ENCODE measurements around the gene PTH1R. TPM values are rescaled to one million over a fixed set of nuclear protein-coding genes. Genes with fewer than 3 reads are reported as not detected.

The PTH1R gene
- total RNA-seq, 1 experiment from 2014 or later: 1.0 TPM

- Histone ChIP-seq H2AK5ac (ENCODE audit: insufficient read length, low read length) (no peak overlapping the region), H2BK12ac (ENCODE audit: insufficient read length, low read depth, low read length) (no peak overlapping the region), H4K91ac (ENCODE audit: insufficient read length, low read depth, low read length) (no peak overlapping the region), H3K23me2 (ENCODE audit: insufficient read length, low read depth, low read length, poor library complexity, severe bottlenecking) (no peaks in the 10 kb centered on the region), H3K79me1 (ENCODE audit: insufficient read depth, low read depth, low read length, poor library complexity, severe bottlenecking) (no peaks in the 10 kb centered on the region), H3K9me3 (ENCODE audit: control insufficient read depth, low read depth, low read length) (no peaks in the 10 kb centered on the region), H3K4me1 (ENCODE audit: insufficient read depth, low read length) (no peaks in the 10 kb centered on the region), H3K18ac (ENCODE audit: insufficient read length, low read depth, low read length) (no peak overlapping the region), H3K27ac (ENCODE audit: insufficient read length, low read depth, low read length) (no peak overlapping the region), H3K27me3 (ENCODE audit: insufficient read depth, low read length) (no peaks in the 10 kb centered on the region), H4K20me1 (ENCODE audit: control insufficient read depth, insufficient read depth, insufficient read length) (no peaks in the 10 kb centered on the region), H3K56ac (ENCODE audit: insufficient read length, low read depth, low read length) (no peak overlapping the region), H3K14ac (ENCODE audit: insufficient read depth, low read length) (no peak overlapping the region), H3K4me2 (ENCODE audit: insufficient read depth, insufficient read length, low read length) (no peak overlapping the region), H3K79me2 (ENCODE audit: insufficient read depth, low read length) (no peaks in the 10 kb centered on the region), H3T11ph (ENCODE audit: low read length) (no peak overlapping the region), H2BK20ac (ENCODE audit: low read depth, low read length, poor library complexity, severe bottlenecking) (no peak overlapping the region), H3K4ac (ENCODE audit: low read depth, low read length) (no peak overlapping the region), H2BK5ac (ENCODE audit: insufficient read length, low read length) (no peak overlapping the region), H2AFZ (ENCODE audit: low read length) (no peak overlapping the region), H2BK120ac (ENCODE audit: low read depth, low read length, poor library complexity, severe bottlenecking) (no peak overlapping the region), H4K8ac (replicated peaks; ENCODE audit: insufficient read length, low read depth, low read length) (no peak overlapping the region), H3K9ac (ENCODE audit: extremely low read depth, insufficient read length, low read length) (no peak overlapping the region), H3K23ac (ENCODE audit: insufficient read length, low read depth, low read length) (no peak overlapping the region), H2BK15ac (ENCODE audit: low read depth, low read length) (no peak overlapping the region), H4K5ac (ENCODE audit: insufficient read length, low read depth, low read length) (no peak overlapping the region)
- WGBS (ENCODE audit: extremely low coverage, insufficient read length, low lambda C conversion rate): no CpG with 5 or more reads among the region's 8 CpGs
- H3K9me3 Mint-ChIP-seq: no peaks in the 10 kb centered on the region
- peaks cover 2% of the 10 kb centered on the region; the same call in 1 of the 2 replicates for H3K27me3 Mint-ChIP-seq (ENCODE audit: low read depth)
- DNase-seq: no peak
- no peak overlapping the region for H3K27ac Mint-ChIP-seq
- peaks cover 3 to 5% of the 10 kb centered on the region in 2 experiments; a peak in 3 of 4 replicates for H3K4me1 Mint-ChIP-seq
- TF ChIP-seq, protein P1, sequence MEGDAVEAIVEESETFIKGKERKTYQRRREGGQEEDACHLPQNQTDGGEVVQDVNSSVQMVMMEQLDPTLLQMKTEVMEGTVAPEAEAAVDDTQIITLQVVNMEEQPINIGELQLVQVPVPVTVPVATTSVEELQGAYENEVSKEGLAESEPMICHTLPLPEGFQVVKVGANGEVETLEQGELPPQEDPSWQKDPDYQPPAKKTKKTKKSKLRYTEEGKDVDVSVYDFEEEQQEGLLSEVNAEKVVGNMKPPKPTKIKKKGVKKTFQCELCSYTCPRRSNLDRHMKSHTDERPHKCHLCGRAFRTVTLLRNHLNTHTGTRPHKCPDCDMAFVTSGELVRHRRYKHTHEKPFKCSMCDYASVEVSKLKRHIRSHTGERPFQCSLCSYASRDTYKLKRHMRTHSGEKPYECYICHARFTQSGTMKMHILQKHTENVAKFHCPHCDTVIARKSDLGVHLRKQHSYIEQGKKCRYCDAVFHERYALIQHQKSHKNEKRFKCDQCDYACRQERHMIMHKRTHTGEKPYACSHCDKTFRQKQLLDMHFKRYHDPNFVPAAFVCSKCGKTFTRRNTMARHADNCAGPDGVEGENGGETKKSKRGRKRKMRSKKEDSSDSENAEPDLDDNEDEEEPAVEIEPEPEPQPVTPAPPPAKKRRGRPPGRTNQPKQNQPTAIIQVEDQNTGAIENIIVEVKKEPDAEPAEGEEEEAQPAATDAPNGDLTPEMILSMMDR (conservative IDR thresholded peaks at IDR 0.05): no peak
- no peaks in the 10 kb centered on the region for H3K36me3 Mint-ChIP-seq (ENCODE audit: insufficient read depth in 1 of 3, low read depth in 3 of 3)
- no peak overlapping the region for H3K4me3 Mint-ChIP-seq
Observed at GRCh38 chr3:46908986-46909534, 31.5 kb downstream of the PTH1R start.

Data from H9 (cell line).